HL-60 (cell line): ENCODE data around the gene MAP2K5.

Experiments
- DNase-seq, 2 experiments: peaks; one replicate each; pipeline ENCODE4 v3.0.0-alpha.2; 2010 to 2020; ENCODE audit warnings: low read depth in 1 of 2, low spot score in 1 of 2
- H3K27ac ChIP-seq: fragments of 250-450 bp; sonication (Bioruptor Pico); replicated peaks from 2 replicates; pipeline ENCODE4 v1.5.1; 2020; ENCODE audit warnings: mild to moderate bottlenecking, moderate library complexity
- H3K27me3 ChIP-seq: fragments of 250-450 bp; sonication (Bioruptor Pico); 2 replicates; pipeline ENCODE4 v1.5.1; 2021; ENCODE audit warnings: mild to moderate bottlenecking, moderate library complexity; ENCODE audit not compliant: insufficient read depth, poor library complexity, severe bottlenecking
- H3K4me3 ChIP-seq: replicated peaks from 2 replicates; pipeline ENCODE4 v1.5.1; 2011; ENCODE audit warnings: mild to moderate bottlenecking, control low read depth, low read length; ENCODE audit not compliant: insufficient read depth
- CTCF ChIP-seq: IDR thresholded peaks from one replicate; pipeline ENCODE4 v1.5.1; 2011; ENCODE audit warnings: low read length, control low read depth, inconsistent platforms; ENCODE audit not compliant: insufficient read depth
- GABPA ChIP-seq: IDR thresholded peaks from 2 replicates; pipeline ENCODE4 v1.6.1; 2012; ENCODE audit warnings: low read depth
- POLR2AphosphoS5 ChIP-seq: IDR thresholded peaks from 2 replicates; pipeline ENCODE4 v1.6.1; 2012; ENCODE audit warnings: low read depth
- REST ChIP-seq: IDR thresholded peaks from 2 replicates; pipeline ENCODE4 v1.6.1; 2012; ENCODE audit warnings: low read depth; ENCODE audit not compliant: insufficient replicate concordance
- SPI1 ChIP-seq: IDR thresholded peaks from 2 replicates; pipeline ENCODE4 v1.6.1; 2012; ENCODE audit warnings: low read depth, mild to moderate bottlenecking, borderline replicate concordance

The MAP2K5 gene

GRCh38 chr15:67806536-67806935, 264.0 kb downstream of the MAP2K5 start:
- no peak overlapping the region for H3K4me3 ChIP-seq
- TF ChIP-seq CTCF (no peak), REST (no peak), GABPA (no peak), SPI1 (no peak), POLR2AphosphoS5 (no peak)
- H3K27me3 ChIP-seq = no peaks in the 10 kb centered on the region
- no peak overlapping the region for H3K27ac ChIP-seq
- DNase-seq = no peak

GRCh38 chr15:67807141-67807540, 264.6 kb downstream of the MAP2K5 start:
- TF ChIP-seq SPI1 = no peak
- no peak for TF ChIP-seq REST
- no peak for TF ChIP-seq POLR2AphosphoS5
- no peak for TF ChIP-seq CTCF
- no peak for TF ChIP-seq GABPA
- DNase-seq = no peak
- Histone ChIP-seq H3K4me3 (no peak overlapping the region), H3K27me3 (no peaks in the 10 kb centered on the region), H3K27ac (no peak overlapping the region)

- H3K4me3 ChIP-seq = no peak overlapping the region
- TF ChIP-seq CTCF = no peak
- TF ChIP-seq GABPA = no peak
- TF ChIP-seq SPI1 = no peak
- TF ChIP-seq REST = no peak
- no peak for TF ChIP-seq POLR2AphosphoS5
- H3K27me3 ChIP-seq = no peaks in the 10 kb centered on the region
- no peak overlapping the region for H3K27ac ChIP-seq
- DNase-seq = no peak
These were observed 265.3 kb downstream of the MAP2K5 start for GRCh38 chr15:67807836-67808235.
